GM18526 (cell line): ENCODE data around the gene ZNF229.

Experiments
- POLR2A ChIP-seq: IDR thresholded peaks from 3 replicates; pipeline ENCODE4 v1.6.1; 2011; ENCODE audit not compliant: insufficient read length; ENCODE audit errors: extremely low read depth

Gene ZNF229

GRCh38 chr19:44447916-44448674, at the start of gene ZNF229:
ZNF229 (minus strand) TSS chr19:44448472; CDS start chr19:44442847, 5,625 bp downstream.
- TF ChIP-seq POLR2A, result no peak

GRCh38 chr19:44496711-44497110, 48.4 kb upstream of the ZNF229 start:
- no peak for TF ChIP-seq POLR2A

- TF ChIP-seq POLR2A, result no peak
Measured at GRCh38 chr19:44476559-44477408, 28.5 kb upstream of the ZNF229 start.

GRCh38 chr19:44455100-44455499, 6.8 kb upstream of the ZNF229 start:
- no peak for TF ChIP-seq POLR2A

- no peak for TF ChIP-seq POLR2A
Measured at GRCh38 chr19:44452367-44452766, 4.1 kb upstream of the ZNF229 start.

GRCh38 chr19:44451687-44452086, 3.4 kb upstream of the ZNF229 start:
- no peak for TF ChIP-seq POLR2A

- TF ChIP-seq POLR2A, result no peak
Measured at GRCh38 chr19:44438441-44438840, 9.8 kb downstream of the ZNF229 start.

- no peak for TF ChIP-seq POLR2A
Measured at GRCh38 chr19:44435441-44435840, 12.8 kb downstream of the ZNF229 start.

- TF ChIP-seq POLR2A, result no peak
Measured at GRCh38 chr19:44430956-44431355, 17.3 kb downstream of the ZNF229 start.

- peak; percentile 23 for TF ChIP-seq POLR2A
Measured at GRCh38 chr19:44401139-44402115, 46.8 kb downstream of the ZNF229 start, which contains the start of gene ZNF285. ZNF285 (minus strand) TSS chr19:44401608; CDS start chr19:44397213, 4,395 bp downstream.
